ENCODE results near the gene SLF1.

GRCh38 chr5:94744906-94745305 lies 126.4 kb downstream of the SLF1 start:
- TF ChIP-seq POLR2AphosphoS5 (IDR thresholded peaks at IDR 0.05; ENCODE audit: borderline replicate concordance, low read depth, low read length) (no peak), EZH2 (IDR thresholded peaks at IDR 0.05) (no peak), FOXP2 (optimal IDR thresholded peaks at IDR 0.05; ENCODE audit: control extremely low read depth, extremely low read length, insufficient read depth) (no peak)

Data from SK-N-MC (cell line).